Fibroblast of lung (primary cell): ENCODE data around the gene SERPINB6.

Experiments
- EZH2 ChIP-seq: IDR thresholded peaks from 2 replicates; pipeline ENCODE4 v1.5.1; 2012; ENCODE audit warnings: low read length, control low read depth, mild to moderate bottlenecking; ENCODE audit errors: missing control alignments
- TF ChIP-seq, protein P1 (sequence below), 2 donors: IDR thresholded peaks in 1 of 2; conservative IDR thresholded peaks in 1 of 2; 1 replicate in 1 of 2; 2 replicates in 1 of 2; pipeline ENCODE4 v1.5.1; 2011 to 2012; ENCODE audit warnings: low read length in 2 of 2, control low read depth in 1 of 2, inconsistent platforms in 1 of 2, low read depth in 1 of 2, mild to moderate bottlenecking in 1 of 2

- TF ChIP-seq, protein P1, sequence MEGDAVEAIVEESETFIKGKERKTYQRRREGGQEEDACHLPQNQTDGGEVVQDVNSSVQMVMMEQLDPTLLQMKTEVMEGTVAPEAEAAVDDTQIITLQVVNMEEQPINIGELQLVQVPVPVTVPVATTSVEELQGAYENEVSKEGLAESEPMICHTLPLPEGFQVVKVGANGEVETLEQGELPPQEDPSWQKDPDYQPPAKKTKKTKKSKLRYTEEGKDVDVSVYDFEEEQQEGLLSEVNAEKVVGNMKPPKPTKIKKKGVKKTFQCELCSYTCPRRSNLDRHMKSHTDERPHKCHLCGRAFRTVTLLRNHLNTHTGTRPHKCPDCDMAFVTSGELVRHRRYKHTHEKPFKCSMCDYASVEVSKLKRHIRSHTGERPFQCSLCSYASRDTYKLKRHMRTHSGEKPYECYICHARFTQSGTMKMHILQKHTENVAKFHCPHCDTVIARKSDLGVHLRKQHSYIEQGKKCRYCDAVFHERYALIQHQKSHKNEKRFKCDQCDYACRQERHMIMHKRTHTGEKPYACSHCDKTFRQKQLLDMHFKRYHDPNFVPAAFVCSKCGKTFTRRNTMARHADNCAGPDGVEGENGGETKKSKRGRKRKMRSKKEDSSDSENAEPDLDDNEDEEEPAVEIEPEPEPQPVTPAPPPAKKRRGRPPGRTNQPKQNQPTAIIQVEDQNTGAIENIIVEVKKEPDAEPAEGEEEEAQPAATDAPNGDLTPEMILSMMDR (conservative IDR thresholded peaks at IDR 0.05 in 1 of 2, IDR thresholded peaks at IDR 0.05 in 1 of 2; ENCODE audit: low read depth in 1 of 2, low read length in 2 of 2): no peak
- TF ChIP-seq EZH2: no peak
Observed at GRCh38 chr6:2961506-2961905, 9.9 kb downstream of the SERPINB6 start.
